Loucy (cell line): ENCODE measurements around the gene COL6A5.

Experiments
- CTCF ChIP-seq: fragments of 200-600 bp; sonication (generic); conservative IDR thresholded peaks from 2 replicates; pipeline ENCODE4 v1.5.1; 2014; ENCODE audit warnings: mild to moderate bottlenecking, antibody characterized with exemption, low read length
- EZH2phosphoT487 ChIP-seq: fragments of 200-600 bp; IDR thresholded peaks from 2 replicates; pipeline ENCODE4 v1.6.1; 2018; ENCODE audit warnings: antibody characterized with exemption, mild to moderate bottlenecking, moderate library complexity, borderline replicate concordance

DNA sequence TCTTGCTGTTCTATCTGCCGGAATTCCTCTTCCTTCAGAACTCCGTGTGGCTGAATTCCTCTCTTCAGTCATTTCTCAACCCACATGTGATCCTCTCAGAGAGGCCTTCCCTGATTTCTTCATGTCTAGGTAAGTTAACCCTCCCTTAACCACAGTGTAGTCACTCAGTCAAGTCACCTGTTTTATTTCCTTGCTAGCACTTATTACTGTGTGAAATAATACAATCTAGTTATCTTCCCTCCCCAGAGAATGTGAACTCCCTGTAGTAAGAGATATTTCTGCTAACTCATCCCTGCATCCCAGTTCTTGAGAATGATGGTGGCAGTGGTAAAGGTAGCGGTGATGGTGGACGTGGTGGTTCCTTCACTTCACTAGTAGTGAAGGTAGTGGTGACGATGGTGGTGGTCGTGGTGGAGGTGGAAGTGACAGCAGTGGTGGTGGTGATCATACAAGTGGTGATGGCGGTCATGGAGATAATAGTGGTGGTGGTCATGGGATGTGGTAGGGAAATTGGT lies 33.3 kb downstream of the COL6A5 start:
- TF ChIP-seq CTCF (no peak), EZH2phosphoT487 (no peak)
